HG03108 (cell line): Measurements from ENCODE around the gene KLF5.
"Not testable (repeated sequence)": the region's sequence is repeated elsewhere in the genome, so short reads cannot be mapped to it uniquely, and the experiment has no call there.

Source experiments
- ATAC-seq: cut with Tn5 transposase; IDR thresholded peaks from one replicate; pipeline ENCODE4 v1.9.1; 2021; ENCODE audit warnings: moderate library complexity; ENCODE audit not compliant: unreplicated experiment

KLF5 gene

DNA sequence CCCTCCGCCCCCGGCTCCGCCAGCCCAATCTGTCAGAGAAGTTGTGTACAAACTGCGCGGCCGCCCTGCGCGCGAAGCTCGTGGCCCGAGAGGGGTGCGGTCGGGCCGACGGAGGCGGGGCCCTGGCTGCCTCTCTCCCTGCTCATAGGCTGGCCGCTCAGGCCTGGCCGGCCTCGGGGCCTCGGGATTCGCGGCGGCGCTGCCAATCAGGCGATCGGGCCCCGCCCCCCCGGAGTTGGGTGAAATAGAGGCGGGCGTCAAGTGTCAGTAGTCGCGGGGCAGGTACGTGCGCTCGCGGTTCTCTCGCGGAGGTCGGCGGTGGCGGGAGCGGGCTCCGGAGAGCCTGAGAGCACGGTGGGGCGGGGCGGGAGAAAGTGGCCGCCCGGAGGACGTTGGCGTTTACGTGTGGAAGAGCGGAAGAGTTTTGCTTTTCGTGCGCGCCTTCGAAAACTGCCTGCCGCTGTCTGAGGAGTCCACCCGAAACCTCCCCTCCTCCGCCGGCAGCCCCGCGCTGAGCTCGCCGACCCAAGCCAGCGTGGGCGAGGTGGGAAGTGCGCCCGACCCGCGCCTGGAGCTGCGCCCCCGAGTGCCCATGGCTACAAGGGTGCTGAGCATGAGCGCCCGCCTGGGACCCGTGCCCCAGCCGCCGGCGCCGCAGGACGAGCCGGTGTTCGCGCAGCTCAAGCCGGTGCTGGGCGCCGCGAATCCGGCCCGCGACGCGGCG lies at the start of gene KLF5:
TSS of gene KLF5 (plus strand) at position 270 of the 724 bp plus-strand sequence. CDS start at position 593, 323 bp downstream.
- ATAC-seq: peak; percentile 99

DNA sequence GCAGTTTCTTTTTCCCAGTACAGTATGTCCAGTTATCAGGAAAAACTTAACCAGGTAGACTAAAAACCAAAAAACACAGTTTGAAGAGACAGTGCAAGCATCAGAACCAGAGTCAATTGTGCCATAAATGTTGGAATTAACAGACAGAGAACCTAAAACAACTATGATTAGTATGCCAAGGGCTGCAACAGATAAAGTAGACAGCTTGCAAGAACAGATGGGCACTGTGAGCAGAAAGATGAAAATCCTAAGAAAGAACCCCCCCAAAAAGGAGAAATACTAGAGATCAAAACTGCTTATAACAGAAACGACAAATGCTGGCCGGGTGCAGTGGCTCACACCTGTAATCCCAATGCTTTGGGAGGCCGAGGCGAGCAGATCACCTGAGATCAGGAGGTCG lies 47.1 kb upstream of the KLF5 start:
- no peak for ATAC-seq

DNA sequence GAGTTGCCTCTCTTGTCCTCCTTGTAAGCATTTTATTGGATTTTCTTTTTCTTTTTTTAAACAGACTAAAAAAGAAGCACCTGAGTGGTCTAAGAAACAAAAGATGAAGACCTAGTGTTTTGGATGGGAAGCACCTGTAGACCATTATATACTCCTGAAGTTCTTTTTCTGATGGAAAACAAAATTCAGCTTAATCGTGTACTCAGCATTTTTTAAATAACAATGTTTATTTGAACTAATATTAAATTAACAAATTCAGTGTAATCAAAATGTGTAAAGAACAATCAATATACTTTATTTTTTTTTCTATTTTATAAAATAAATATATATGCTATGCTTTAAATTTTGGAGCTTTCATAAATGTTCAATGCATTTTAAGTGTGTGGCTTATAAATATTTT lies 43.0 kb upstream of the KLF5 start:
- no peak for ATAC-seq

DNA sequence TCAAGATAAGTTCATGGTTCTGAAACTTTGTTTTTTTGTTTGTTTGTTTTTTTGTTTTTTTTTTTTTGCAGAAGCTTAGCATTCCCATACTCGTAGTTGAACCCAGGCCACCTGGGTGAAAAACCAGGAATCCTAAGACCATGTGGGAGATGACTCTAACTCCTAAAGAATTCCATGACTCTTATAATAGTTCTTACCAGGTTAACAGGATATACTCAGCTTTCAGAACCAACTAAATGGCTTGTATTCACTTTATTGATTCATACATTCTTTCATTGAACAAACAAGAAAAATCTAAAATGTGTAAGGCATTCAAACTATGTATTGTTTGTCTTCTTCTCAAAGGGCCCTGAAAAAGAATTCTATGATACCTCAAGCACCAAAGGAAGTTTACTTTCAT lies 40.5 kb upstream of the KLF5 start:
- ATAC-seq: no peak

GRCh38 chr13:73025217-73026012 lies 33.4 kb upstream of the KLF5 start:
- no peak for ATAC-seq

GRCh38 chr13:73034901-73035300 lies 23.9 kb upstream of the KLF5 start:
- ATAC-seq: no peak

DNA sequence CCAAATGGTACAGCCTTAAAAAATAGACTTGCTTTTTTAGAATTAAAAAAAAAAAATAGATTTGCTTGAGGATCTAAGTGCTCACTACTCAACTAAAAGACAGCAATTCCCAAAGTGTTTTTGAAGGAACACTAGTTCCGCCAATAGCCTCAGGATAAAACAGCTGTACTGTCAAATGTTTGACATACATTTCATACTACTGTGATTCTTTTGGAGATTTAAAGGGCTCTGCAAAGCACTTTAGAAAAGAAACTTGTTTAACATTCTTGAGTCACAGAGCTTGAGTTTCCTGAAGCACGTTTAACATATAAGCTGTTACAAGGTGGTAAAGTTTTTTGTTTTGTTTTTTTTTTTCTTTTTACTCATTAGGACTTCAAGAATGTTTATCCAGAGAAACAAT lies 23.1 kb upstream of the KLF5 start:
- ATAC-seq: no peak

DNA sequence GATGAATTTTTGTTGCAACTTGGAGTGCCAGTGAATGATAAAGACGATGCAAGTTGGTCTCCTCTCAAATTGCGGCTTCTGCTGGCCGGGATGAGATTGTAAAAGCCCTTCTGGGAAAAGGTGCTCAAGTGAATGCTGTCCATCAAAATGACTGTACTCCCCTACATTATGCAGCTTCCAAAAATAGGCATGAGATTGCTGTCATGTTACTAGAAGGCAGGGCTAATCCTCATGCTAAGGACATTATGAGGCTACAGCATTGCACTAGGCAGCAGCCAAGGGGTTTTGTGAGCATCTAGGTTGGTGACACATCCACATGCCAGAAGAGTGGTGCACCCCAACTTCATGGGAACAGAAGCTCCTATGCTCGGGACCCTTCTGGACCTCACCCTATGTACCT lies 22.2 kb upstream of the KLF5 start:
- ATAC-seq: no peak

- ATAC-seq: no peak
These were observed 20.7 kb upstream of the KLF5 start for GRCh38 chr13:73038064-73038463.

GRCh38 chr13:73039201-73040108 lies 19.4 kb upstream of the KLF5 start:
- no peak for ATAC-seq

DNA sequence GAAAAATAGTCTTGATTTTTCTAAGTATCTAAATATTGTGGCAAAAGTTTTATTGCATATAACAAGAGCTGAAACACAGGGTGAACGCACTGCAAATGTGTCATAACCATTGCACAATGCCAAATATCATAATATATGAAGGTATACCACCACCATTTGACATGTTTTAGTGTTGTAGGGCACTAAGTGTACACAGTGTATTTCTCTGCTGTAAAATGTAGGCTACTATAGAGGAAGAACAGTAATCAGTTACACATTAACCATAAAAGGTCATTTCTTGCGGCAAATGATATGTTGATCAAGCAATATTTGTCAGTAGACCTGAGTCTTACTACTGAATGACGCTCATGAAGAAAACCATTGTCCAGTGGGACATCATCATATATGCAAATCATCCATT lies 18.3 kb upstream of the KLF5 start:
- ATAC-seq: no peak

DNA sequence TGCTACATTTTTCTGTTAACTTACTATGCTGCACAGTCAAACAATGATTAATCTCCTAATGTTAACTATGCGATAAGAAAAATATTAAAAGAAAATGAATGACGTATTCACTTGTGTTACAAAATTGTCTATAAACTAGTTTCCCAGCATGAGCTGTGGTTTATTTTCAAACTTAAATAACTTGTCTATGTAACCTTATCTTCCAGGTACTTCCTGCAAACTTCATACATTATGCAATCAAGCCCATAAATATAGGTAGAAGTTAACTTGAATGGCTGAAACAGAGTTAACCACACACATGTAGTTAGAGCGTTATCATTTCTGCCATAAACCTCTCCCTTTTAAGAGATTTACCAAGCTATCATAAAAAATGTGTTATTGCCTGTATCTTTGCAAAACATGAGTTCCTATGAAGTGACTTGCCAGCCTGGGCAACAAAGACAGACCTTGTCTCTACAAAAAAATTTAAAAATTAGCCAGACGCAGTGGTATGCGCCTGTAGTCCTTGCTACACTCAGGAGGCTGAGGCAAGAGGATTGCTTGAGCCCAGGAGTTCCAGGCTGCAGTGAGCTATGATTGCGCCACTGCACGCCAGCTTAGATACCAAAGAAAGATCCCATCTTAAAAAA lies 17.7 kb upstream of the KLF5 start:
- ATAC-seq: no peak

DNA sequence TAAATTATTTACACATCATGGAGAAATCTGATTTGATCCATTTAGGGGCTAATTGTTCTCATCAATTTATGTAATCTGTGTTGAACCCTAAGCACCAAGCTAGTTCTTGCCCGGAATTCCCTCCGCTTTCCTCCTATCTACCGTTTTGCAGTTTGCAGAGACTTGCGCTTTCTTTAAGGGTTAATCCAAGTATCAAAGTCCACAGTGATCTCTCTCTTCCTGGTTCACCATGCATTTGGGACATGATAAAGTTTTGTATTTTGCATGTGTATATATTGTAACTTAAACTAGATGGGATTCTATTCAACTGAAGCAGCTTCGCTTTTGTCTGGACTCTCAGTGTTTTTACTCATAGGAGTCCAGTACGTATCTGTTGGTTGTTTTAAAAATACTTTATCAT lies 13.8 kb upstream of the KLF5 start:
- no peak for ATAC-seq

GRCh38 chr13:73048615-73049014 lies 10.2 kb upstream of the KLF5 start:
- not testable (repeated sequence) for ATAC-seq

GRCh38 chr13:73054712-73055111 lies 4.1 kb upstream of the KLF5 start:
- ATAC-seq: no peak

DNA sequence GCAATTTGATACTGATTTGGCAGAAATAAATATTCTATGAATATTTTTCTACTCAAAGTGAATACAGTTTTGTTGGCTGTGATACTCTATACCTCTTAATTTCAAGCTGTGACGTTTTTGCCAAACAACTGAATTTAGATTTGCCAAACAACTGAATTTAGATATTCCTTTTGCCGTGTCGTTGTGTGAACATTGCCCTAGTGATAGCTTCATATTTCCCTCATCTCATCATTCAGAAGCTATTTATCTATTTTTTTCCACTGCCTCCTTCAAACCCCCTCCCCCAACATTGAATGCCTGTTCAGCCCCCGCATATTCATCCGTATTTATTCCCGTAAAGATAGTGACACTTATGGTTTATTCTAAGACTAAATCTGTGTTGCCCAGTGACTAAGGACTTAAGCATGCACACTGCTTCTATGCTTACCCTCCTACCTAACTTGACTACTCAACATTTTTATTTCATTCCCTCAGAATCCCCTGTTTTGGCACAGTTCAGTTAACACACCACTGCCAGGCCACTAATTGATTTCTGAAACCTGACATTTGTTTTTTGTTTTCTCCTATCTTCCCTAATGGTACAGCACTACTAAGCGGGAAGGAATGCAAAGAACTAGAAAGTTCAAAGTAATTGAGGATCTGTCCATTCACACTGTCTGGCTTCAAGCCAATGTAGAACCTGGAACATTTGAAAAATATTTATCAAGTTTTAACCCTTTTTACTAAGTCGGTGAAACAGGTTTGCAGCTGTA lies 2.8 kb upstream of the KLF5 start:
- ATAC-seq: no peak

GRCh38 chr13:73056565-73056962 lies 2.2 kb upstream of the KLF5 start:
- ATAC-seq: no peak

GRCh38 chr13:73057284-73058063 lies 1.3 kb upstream of the KLF5 start:
- no peak for ATAC-seq

- ATAC-seq: no peak
These were observed 816 bp upstream of the KLF5 start for GRCh38 chr13:73058064-73058313.

DNA sequence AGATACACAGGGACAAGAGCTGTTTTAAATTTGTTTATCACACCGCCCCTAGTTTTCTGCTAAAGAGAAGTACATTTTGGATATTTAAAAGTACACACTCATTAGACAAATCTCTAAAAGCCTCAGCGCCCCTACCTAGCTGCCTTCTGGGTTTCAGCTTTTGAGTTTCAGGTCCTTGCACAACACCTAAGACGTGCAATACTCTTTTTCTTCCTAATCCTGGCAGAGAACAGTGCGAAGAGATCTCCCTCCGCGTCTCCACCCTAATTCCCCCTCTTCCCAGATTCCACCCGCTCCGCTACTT lies 421 bp upstream of the KLF5 start:
- peak; percentile 12 for ATAC-seq
